A204.1 (cell line): ENCODE data around the gene TNRC18.
"Not testable (repeated sequence)": the region's sequence is repeated elsewhere in the genome, so short reads cannot be mapped to it uniquely, and the experiment has no call there.

Experiments
- FAIRE-seq: peaks from 2 replicates; lab custom pipeline; 2012; peaks lifted over from hg19 to GRCh38; lab: Jason Lieb, UNC

The TNRC18 gene

GRCh38 chr7:5291301-5291700 lies 132.3 kb downstream of the TNRC18 start:
- no peak for FAIRE-seq

GRCh38 chr7:5289355-5289754 lies 134.3 kb downstream of the TNRC18 start:
- no peak for FAIRE-seq

DNA sequence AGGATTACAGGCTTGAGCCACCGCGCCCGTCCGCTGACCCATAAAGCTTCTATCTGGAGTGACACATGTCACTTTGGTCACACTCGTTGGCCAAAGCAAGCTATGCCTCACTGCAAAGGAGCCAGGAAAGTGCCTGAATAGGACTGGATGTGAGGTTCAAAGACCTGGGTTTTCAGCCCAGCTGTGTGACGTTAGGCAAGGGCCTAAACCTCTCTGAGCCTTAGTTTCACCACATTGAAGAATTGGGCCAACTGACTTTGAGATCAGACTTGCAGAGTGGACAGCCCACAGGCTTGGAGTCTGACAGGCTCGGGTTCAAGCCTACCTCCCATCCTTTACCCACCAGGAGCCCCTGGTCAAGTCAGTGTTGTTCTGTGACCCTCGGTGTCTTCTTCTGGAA lies 135.1 kb downstream of the TNRC18 start:
- not testable (repeated sequence) for FAIRE-seq

- no peak for FAIRE-seq
These were observed 135.8 kb downstream of the TNRC18 start for GRCh38 chr7:5287802-5288201.

DNA sequence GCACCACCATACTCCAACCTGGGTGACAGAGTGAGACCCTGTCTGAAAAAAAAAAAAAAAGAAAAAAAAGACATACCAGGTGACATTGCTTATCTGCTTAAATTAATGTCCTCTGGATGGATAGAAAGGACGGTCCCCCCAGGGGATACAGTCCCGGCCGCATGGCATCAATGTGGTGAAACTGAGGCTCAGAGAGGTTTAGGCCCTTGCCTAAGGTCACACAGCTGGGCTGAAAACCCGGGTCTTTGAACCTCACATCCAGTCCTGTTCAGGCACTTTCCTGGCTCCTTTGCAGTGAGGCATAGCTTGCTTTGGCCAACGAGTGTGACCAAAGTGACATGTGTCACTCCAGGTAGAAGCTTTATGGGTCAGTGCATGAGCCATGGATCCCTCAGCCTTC lies 136.3 kb downstream of the TNRC18 start:
- FAIRE-seq: not testable (repeated sequence)

GRCh38 chr7:5286933-5287332 lies 136.7 kb downstream of the TNRC18 start:
- FAIRE-seq: no peak

- no peak for FAIRE-seq
These were observed 139.0 kb downstream of the TNRC18 start for GRCh38 chr7:5284304-5285281.

- FAIRE-seq: no peak
These were observed 140.0 kb downstream of the TNRC18 start for GRCh38 chr7:5283421-5284303.

GRCh38 chr7:5282543-5283316 lies 140.9 kb downstream of the TNRC18 start, which contains the start of gene SLC29A4:
Gene SLC29A4 (plus strand): TSS chr7:5282943. CDS start chr7:5287817, 4,874 bp downstream.
- FAIRE-seq: no peak

DNA sequence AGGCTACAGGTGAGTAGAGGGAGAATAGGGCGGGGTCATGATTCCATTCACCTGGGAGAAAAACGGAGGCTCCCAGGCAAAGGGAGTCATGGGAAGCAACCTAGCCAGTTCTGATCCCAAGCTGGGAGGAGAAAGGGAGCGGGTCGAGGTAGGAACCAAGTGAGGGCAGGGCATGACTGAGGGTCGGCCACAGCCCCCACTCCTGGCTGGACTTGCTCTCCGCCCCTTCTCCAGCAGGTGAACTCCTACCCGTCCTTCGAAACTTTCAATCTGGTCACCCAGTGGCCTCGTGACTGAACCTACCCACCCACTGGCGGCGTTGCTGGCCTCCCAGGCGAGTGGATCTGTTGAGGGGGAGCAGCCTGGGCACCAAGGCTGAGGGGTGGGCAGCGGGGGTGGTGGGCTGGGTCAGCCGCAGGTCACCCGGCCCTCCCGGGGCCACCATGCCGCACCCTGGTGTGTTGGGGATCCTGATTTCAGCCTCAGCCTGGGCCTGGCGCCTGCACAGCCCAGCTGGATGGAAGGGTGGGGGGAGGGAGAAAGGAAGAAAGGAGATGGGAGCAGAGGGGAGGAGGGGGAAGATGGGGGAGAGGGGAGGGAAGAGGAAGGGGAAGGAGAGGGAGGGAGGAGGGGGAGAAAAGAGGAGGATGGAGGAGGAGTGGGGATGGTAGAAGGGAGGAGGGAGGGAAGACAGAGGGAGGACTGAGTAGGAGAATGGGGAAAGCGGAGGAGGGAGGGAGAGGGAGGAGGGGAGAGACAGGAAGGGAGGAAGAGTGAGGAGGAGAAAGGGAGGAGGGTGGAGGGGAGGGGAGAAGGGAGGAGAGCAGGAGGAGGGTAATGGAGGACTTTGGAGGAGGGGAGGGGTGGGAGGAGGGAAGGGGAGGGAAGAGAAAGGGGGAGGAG lies 141.8 kb downstream of the TNRC18 start:
- not testable (repeated sequence) for FAIRE-seq

DNA sequence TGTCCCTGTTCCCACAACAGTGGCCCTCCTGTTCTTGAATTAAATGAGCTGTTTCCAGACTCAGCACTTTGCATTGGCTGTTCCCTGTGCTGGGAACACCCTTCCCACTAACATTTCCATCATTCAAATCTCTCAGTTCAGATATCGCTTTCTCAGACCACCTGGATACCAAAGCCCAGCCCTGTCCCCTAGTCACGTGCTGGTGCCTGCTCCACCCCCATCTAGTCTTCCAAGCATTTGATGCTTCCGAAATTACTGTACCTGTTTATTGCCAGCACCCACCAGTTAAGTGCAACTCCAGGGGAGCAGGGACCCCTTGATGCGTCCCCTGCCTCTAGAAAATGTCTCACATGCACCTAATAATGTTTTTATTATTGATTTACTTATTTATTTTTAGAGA lies 143.9 kb downstream of the TNRC18 start:
- no peak for FAIRE-seq

DNA sequence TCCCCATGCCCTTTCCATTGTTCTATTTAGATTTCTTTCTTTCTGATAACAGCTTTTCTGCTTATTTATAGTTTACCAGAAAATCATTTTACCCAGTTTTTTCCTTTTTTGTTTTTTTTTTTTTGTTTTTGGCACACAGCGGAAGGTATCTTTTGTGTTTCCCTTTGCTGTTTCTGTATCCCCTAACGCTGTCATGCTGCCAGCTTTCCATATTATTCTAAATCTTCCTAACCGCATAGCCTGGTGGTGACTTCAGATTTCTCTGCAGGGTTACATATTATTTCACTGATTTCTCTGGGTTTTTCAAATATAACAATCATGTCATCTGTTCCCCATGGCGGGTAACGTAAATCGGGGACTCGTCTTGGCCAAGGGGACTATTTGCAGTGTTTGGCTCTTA lies 144.9 kb downstream of the TNRC18 start:
- FAIRE-seq: no peak

GRCh38 chr7:5276611-5277010 lies 147.0 kb downstream of the TNRC18 start:
- no peak for FAIRE-seq

DNA sequence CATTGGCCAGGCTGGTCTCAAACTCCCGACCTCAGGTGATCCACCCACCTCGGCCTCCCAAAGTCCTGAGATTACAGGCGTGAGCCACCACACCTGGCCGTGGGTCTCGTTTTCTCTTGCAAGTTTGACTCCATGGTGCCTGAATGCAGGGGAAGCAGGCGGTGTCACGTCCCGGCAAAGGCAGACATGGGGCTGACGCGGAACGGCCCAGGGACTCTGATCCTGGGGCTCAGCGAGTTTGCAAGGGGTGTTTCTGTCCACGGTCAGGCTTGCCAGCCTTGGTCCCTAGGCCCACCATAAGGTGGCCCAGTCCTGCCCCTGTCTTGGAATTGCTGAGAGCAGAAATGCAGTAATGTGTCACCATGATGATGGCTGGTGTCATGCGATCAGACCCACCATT lies 147.5 kb downstream of the TNRC18 start:
- not testable (repeated sequence) for FAIRE-seq

DNA sequence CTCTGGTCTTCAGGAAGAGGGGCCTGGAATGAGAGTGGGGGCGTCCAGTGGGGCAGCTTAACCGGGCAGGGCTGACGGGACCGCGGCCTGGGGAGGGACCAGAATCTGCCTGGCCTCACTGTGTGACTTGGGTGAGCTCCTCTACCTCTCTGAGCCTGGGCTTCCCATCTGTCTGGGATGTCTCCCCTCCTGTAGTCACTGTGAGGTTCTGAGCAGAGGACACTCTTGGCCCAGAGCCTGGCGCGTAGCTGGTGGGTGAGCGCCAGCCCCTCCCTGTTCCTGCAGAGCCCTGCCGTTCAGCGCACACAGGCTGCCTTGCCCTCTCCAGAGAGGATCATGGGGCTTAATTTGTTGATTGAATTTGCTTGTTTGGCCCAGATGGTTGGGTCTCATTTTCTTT lies 148.1 kb downstream of the TNRC18 start:
- FAIRE-seq: not testable (repeated sequence)

DNA sequence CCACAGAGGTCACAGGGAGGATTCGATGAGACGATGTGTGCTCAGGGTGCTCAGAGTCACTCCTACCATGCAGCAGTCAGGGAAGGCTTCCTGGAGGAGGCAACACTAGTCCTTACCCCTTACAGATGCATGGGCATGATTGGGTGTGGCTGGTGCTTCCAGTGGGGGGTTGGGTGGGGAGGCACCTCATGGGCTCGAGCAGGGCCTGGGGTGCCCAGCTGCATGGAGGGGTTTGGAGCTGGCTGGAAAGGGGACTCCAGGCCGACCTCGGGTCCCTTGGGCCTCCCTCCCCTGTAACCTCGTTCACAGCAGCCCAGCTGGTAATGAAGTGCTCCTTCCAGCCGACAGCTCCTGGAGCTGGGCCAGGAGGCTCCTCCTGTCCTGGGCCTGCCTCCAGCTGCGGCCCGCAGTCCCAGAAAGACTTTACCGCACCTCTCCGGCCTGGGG lies 148.6 kb downstream of the TNRC18 start:
- not testable (repeated sequence) for FAIRE-seq

DNA sequence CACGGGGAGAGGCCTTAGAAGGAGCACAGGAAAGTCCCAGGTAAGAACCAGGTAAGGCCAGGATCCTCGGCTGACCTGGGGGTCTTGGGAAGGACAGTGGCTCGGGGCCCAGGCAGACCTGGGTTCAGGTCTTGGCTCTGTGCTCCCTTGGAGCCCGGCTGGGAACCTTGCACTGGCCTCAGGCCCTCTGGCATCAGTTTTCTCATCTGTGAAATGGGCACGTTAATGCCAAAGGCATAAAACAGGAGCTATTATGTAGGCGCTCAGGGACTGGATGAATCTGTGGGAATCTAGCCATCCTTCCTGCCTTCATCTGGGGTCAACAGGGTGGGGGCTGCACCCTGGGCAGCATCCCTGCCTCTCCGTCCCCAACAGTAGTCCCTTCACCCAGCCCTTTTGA lies 149.2 kb downstream of the TNRC18 start:
- FAIRE-seq: no peak

GRCh38 chr7:5273831-5274405 lies 149.7 kb downstream of the TNRC18 start:
- not testable (repeated sequence) for FAIRE-seq

- no peak for FAIRE-seq
These were observed 152.8 kb downstream of the TNRC18 start for GRCh38 chr7:5270788-5271187.

DNA sequence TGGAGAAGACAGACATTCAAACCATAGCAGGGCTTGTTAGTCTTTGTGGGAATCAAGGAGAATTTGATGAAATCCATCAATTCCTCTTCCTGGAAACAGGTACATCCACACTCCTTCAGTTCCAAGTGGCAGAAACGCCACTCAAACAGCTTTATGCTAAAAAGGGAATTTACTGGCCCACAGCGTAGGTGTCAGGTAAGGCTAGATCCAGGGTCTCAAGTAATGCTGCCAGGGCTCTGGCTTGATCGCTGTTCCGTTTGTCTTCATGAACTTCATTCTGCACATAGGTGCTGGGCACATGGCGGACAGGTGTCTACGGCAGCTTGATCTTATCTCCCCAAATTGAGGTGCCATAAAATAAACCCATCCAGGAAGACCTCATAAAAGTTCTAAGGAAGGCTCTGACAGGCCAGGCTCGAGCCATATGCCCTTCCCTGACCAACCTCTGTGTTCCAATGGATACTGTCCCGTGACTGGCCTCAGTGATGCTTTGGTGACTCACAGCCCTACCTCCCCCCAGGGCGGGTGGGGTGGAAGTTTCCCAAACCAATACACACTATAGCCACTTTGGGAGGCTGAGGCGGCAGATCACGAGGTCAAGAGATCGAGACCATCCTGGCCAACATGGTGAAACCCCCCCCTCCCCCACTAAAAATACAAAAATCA lies 153.5 kb downstream of the TNRC18 start:
- FAIRE-seq: not testable (repeated sequence)
